HG02763 (cell line): ENCODE data around the gene VPS18.

ENCODE experiments used
- ATAC-seq: cut with Tn5 transposase; IDR thresholded peaks from one replicate; pipeline ENCODE4 v1.9.1; 2021; ENCODE audit warnings: mild to moderate bottlenecking, moderate library complexity; ENCODE audit not compliant: unreplicated experiment

Gene VPS18

GRCh38 chr15:40918146-40918798 is 24.0 kb downstream of the VPS18 start:
- no peak for ATAC-seq

GRCh38 chr15:40918799-40919392 is 24.6 kb downstream of the VPS18 start:
- ATAC-seq, result no peak

- no peak for ATAC-seq
These were observed 27.8 kb downstream of the VPS18 start for GRCh38 chr15:40921949-40922607.

GRCh38 chr15:40922608-40923005 is 28.4 kb downstream of the VPS18 start:
- no peak for ATAC-seq

GRCh38 chr15:40923551-40923950 is 29.3 kb downstream of the VPS18 start:
- ATAC-seq, result no peak

- ATAC-seq, result no peak
These were observed 31.2 kb downstream of the VPS18 start for GRCh38 chr15:40925495-40925862.

GRCh38 chr15:40925863-40926658 is 31.8 kb downstream of the VPS18 start:
- no peak for ATAC-seq

GRCh38 chr15:40926659-40927494 is 32.6 kb downstream of the VPS18 start:
- ATAC-seq, result no peak

- no peak for ATAC-seq
These were observed 33.2 kb downstream of the VPS18 start for GRCh38 chr15:40927495-40927872.

GRCh38 chr15:40927873-40928806 is 33.9 kb downstream of the VPS18 start:
- no peak for ATAC-seq

- no peak for ATAC-seq
These were observed 34.8 kb downstream of the VPS18 start, which contains the start of gene DLL4 for GRCh38 chr15:40928821-40929659. Gene DLL4 (plus strand): TSS chr15:40929340. CDS start chr15:40929669, 329 bp downstream.

- no peak for ATAC-seq
These were observed 35.6 kb downstream of the VPS18 start for GRCh38 chr15:40929660-40930429.

- no peak for ATAC-seq
These were observed 36.4 kb downstream of the VPS18 start for GRCh38 chr15:40930430-40931299.

GRCh38 chr15:40931300-40932142 is 37.3 kb downstream of the VPS18 start:
- no peak for ATAC-seq

GRCh38 chr15:40932156-40932555 is 37.9 kb downstream of the VPS18 start:
- ATAC-seq, result no peak
